Measurements from ENCODE around the gene NHLH1.

GRCh38 chr1:160394673-160395072 is 27.8 kb downstream of the NHLH1 start:
- TF ChIP-seq POLR2A (IDR thresholded peaks at IDR 0.05) (no peak), POLR2AphosphoS5 (IDR thresholded peaks at IDR 0.05) (no peak)

Data from gastroesophageal sphincter (tissue), 2 donors.